Neural cell (in vitro differentiated cells): Measurements from ENCODE around the gene CMTM7.
A peak's percentile ranks its signal among the peaks of the same experiment; 100 is the strongest.

Experiments used
- TAF1 ChIP-seq: IDR thresholded peaks from 2 replicates; pipeline ENCODE4 v1.6.1; 2012; ENCODE audit warnings: low read depth
- TF ChIP-seq, protein P1 (sequence below): fragments of 450-650 bp; IDR thresholded peaks from 2 replicates; pipeline ENCODE4 v1.5.1; 2014; ENCODE audit warnings: antibody characterized with exemption, mild to moderate bottlenecking, moderate library complexity; ENCODE audit not compliant: poor library complexity, severe bottlenecking

DNA sequence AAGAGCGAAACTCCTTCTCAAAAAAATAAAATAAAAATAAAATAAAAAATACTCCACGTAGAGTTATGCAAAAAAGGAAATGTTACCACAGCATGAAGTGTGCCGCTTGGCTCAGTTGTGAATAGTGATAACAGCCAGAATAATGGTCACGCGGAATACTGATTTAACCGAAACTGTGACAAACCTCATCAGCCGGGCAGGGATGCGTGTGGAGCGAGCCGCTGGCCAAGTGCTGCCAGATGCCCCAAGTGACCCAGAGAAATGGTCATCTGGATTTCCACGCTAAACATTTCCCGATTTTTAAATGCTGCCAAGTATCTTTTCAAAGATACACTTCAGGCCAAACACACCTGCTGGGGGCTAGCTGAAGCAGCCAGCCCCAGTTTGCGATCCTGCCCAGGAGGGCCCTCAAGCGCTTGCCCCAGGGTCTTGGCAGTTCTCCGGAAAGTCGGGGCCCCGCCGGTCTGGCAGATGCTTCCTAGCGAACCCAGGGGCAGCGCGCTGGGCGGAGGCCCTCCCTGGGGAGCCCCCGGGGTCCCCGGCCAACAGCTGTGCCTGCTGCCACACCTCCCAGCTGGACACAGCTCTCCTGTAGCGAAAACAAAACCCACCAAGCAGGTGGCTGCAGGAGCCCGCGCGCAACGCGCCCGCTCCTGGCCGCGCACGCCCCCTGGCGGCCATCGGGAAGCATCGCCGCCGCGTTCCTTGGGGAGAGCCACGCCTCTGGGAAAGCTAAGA, 75.8 kb downstream of the CMTM7 start:
- TF ChIP-seq TAF1, result no peak
- TF ChIP-seq, protein P1, sequence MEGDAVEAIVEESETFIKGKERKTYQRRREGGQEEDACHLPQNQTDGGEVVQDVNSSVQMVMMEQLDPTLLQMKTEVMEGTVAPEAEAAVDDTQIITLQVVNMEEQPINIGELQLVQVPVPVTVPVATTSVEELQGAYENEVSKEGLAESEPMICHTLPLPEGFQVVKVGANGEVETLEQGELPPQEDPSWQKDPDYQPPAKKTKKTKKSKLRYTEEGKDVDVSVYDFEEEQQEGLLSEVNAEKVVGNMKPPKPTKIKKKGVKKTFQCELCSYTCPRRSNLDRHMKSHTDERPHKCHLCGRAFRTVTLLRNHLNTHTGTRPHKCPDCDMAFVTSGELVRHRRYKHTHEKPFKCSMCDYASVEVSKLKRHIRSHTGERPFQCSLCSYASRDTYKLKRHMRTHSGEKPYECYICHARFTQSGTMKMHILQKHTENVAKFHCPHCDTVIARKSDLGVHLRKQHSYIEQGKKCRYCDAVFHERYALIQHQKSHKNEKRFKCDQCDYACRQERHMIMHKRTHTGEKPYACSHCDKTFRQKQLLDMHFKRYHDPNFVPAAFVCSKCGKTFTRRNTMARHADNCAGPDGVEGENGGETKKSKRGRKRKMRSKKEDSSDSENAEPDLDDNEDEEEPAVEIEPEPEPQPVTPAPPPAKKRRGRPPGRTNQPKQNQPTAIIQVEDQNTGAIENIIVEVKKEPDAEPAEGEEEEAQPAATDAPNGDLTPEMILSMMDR, result peak; percentile 75
